ENCODE measurements around the gene DLG3.
"Not testable (repeated sequence)": the region's sequence is repeated elsewhere in the genome, so short reads cannot be mapped to it uniquely, and the experiment has no call there.

The DLG3 gene

DNA sequence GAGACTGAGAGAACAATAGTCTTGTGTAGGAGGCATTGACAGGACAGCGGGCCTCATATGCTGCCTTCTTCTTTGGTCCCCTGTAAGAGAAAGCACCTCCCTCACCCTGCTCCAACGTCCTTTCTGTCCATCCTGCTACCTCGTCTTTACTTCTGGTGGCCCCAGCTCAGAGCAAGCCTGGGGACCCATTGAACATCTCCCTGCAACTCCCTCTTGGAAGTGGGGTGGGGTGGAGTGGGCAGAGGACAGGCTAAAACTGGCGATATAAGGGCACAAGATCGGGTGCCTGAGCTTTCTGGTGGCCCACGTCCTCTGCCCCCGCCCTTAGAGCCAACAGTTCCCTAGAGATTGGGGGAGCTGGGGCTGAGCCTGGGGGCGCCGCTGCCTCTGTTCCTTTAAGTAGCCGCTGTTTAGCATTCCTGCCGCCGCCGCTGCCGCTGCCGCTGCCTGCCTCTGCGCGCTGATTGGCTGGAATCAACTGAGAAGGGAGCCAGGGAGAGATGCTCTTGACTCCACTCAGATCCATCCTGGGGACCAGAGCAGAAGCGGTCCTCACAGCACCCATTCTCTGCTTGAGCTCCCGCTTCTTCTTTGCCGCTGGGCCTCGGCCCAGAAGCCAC, at the start of gene DLG3:
DLG3 (plus strand) TSS at position 510 of the 620 bp plus-strand sequence. CDS start 367 bp downstream, outside the sequence.
- DNase-seq: no peak

DNA sequence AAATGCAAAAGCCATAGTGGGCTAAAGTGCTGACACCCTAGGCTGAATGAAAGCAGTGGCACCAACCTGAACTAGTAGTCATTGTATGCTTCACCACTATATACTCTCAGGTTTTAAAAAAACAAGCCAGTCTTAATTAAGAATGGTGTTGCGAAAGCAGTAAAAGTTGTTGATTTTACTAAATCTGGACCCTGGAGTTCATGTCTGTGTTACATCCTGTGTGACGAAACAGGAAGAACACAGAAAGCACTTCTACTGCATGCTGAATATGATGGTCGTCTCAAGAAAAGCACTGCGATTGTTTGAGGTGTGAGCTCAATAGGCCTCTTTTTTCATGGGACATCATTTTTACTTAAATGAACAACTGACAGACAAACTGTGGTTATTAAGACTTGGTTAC, 45.7 kb upstream of the DLG3 start:
- no peak for DNase-seq

DNA sequence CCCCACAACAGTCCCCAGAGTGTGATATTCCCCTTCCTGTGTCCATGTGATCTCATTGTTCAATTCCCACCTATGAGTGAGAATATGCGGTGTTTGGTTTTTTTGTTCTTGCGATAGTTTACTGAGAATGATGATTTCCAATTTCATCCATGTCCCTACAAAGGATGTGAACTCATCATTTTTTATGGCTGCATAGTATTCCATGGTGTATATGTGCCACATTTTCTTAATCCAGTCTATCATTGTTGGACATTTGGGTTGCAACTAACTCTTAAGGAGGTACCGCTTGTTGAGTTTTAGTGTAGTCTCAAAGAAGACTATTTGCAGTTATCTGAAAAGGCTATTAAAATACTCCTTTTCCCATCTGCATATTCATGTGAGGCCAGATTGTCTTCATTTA, 44.5 kb upstream of the DLG3 start:
- not testable (repeated sequence) for DNase-seq

DNA sequence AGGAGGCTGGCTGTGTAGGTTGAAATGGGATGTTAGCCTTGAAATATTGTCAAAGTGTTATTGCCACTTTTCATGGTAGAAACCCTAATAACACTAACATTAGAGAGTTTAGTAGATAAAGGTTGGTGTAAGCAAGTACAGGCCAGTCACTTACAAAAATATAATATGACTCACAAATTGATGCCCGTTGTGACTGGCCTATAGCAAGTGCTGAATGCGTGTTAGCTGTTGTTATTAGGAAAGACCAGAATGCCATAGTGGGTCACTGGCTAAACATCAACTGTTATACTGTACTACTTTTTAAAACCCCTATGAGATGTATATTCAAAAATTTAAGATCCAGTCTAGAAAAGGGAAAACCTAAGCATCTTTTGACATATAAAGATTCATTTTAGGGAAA, 41.9 kb upstream of the DLG3 start:
- no peak for DNase-seq

DNA sequence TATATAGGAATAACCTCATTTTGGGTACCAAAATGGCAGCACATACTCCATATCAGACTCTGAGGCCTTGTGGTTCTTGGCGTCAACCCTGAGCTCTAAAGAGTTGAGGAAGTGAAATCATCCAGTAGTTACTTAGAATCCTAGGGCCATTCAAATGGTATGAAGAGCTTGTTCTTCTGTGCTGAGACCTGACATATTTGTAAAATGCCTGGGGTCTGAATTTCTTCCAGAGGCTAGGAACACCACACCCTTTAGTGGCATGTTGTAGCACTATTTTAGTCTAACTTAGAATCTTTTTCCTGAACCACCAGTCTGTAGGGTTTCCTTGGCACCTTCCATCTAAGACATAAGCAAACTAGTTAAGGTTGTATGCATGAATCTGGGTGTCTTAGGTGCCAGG, 39.6 kb upstream of the DLG3 start:
- no peak for DNase-seq

DNA sequence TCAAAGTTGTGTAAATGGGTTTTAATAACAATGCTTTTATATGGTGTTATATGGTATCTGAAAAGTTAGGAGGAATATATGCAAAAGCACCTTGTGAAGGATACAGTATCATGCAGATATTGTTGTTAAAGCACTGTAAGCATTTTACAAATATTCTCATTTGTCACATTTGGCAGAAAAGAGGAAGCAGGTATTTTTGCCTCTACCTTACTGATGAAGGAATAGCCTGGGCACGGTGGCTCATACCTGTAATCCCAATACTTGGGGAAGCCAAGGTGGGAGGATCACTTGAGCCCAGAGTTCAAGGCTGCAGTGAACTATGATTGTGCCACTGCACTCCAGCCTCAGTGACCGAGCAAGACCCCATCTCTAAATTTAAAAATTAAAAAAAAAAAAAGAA, 33.7 kb upstream of the DLG3 start:
- no peak for DNase-seq

DNA sequence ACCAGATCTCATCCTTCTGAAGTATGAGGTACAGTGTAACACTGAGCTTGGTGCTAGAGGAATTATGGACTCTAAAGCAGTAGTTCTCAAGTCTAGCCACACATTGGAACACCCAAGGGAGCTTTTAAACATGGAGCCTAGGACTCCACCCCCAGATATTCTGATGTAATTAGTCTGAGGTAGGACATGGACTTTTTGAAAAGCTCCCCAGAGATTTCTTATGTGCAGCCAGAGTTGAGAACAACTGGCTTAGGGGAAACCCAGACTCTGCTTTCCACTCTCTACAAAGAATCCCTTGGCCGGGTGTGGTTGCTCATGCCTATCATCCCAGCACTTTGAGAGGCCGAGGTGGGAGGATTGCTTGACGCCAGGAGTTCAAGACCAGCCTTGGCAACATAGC, 33.2 kb upstream of the DLG3 start:
- DNase-seq: no peak

DNA sequence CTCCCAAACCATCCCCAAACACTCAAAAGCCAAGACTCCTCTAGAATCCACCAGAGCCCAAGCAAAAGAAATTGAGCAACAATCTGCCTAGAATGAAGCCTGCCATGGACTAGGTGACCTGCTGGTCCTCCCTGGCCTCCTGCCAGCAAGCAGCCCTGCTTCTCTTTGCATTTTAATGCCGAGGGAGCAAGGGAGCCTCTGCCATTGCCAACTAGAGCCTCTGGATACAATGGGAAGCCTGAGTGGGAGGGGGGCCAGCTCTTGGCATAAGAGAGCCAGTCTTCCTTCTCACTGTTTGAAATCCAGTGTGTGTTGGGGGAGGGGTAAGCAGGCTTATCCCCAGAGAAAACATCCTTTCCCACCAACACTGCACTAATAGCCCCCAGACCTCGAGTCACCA, 23.0 kb upstream of the DLG3 start:
- DNase-seq: no peak

DNA sequence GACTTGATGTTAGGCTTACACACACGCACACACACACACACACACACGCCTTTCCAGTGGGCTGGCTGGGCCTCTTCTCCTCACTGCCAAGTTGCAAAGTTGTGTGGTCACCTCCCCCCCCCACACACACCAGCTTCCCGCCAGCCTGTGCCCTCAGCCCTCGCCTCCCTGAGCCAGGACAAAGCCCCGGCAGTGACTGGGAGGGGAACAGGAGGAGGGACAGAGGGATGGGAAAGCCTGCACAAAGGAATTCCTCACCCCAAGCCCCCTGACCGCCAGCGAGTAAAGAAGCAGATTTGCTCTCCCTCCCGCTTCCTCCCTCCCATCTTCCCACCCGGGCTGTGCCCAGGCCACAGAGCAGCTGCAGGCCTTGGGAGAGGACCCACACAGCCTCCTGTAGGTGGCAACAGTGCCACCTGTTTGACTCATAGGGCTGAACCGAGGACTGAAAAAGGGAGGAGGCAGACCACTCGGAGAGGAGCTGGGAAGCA, 21.7 kb upstream of the DLG3 start, which contains the start of gene GDPD2:
GDPD2 (plus strand) TSS at position 464 of the 491 bp plus-strand sequence. CDS start 1,671 bp downstream, outside the sequence.
- DNase-seq: no peak

DNA sequence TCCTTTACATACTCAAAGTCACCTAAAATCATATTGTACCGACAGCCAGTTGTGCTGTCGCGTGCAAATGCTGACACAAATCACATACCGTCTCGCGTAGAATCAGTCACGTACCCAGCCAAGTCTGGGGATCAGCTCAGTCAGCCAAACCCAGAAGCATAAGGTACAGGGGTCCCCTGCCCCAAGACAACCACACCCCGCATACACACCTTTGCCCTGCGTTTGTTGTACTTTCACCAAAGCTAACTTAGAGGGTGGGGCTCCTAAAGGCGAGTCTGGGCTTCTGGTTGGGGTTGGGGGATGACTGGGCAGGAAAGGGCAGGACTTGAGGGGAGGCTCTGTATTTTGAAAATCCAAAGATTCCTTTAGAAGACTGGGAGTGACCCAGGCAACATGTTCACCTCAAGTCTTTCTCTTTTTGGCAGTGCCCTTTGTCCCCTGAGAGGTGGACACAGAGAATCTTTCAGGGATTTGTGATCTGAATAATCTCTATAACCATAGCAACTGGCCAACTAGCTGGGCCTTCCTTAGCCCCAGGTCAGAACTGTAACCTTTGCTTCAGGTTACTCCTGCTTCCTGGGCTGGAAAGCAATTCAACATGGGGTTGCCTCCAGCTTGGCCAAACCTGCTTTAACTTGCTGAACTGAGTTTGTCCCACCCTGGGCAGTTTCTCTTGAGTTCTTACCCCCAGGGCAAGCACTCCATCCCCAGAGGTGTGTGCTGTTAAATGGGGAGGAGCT, 20.5 kb upstream of the DLG3 start:
- no peak for DNase-seq

DNA sequence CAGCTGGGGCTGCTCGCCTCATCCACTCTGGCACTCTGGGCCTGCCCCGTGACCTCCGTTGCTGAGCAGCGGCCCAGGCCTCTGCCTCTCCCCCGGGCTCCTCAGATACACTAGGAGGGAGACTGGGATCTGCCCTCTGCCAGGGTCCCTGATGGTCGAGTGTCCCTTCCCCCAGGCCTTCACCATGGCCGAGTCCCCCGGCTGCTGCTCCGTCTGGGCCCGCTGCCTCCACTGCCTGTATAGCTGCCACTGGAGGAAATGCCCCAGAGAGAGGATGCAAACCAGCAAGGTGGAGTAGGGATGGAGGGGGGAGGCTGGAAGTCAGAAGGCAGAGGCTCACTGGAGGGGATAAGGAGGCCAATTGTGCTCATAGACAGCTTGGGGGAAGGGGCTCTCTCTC, 19.8 kb upstream of the DLG3 start:
- DNase-seq: no peak

DNA sequence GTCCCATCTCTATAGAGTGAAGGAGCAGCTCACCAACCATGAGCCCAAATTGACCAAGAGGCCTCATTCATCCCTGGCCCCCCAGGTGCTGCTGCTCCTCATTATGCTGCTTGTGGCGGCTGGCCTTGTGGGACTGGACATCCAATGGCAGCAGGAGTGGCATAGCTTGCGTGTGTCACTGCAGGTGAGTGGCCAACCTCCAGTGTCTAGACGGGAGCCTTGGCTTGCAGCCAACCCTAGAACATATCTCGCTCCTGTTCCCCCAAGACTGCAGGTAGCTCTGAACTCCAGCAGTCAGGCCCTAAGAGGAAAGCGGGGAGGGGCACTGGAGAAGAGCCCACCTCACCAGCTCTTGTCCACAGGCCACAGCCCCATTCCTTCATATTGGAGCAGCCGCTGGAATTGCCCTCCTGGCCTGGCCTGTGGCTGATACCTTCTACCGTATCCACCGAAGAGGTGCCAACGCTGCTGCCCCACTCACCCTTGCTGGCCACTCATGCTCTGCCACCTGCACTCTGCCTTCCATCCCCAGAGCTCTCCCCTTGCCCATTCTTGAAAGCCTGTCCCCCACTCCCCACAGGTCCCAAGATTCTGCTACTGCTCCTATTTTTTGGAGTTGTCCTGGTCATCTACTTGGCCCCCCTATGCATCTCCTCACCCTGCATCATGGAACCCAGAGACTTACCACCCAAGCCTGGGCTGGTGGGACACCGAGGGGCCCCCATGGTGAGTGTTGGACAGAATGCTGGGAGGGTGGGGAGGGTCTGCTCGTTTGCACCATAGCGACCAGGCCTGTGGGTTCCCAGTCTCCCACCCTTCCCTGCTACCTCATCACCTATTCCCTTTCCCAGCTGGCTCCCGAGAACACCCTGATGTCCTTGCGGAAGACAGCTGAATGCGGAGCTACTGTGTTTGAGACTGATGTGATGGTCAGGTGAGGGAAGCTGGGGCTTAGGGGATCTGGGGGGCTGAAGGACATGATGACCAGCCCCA, 18.1 kb upstream of the DLG3 start:
- no peak for DNase-seq

DNA sequence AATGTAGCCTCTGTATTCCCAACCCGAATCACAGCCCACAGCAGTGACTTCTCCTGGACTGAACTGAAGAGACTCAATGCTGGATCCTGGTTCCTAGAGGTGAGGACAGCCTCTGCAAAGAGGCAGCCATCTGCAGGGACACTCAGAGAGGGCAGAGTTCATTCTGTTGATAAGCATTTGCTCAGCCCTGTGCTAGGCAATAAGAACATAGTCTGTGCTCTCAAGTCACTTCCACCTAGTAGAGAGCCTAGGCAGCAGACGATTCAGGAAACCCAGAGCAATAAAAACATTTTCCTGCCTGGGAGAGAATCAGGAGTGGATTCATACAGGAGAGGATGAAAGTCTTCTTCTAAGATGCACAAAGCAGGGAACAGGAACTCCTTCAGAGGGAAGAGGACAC, 17.3 kb upstream of the DLG3 start:
- DNase-seq: no peak

DNA sequence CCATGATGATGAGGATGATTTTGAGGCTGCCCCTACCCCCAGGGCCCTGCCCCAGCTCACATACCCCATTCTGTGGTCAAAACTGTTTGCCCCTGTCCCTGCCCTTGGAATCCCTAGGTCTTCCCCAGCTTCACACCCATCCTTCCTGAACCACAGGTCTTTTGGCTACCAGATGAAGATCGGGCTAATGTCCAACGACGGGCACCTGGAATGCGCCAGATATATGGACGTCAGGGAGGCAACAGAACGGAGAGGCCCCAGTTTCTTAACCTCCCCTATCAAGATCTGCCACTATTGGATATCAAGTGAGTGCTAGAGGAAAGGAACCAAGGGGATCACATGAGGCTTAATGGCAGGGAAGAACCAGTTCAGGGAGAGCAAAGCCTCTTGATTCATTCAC, 14.9 kb upstream of the DLG3 start:
- DNase-seq: no peak

DNA sequence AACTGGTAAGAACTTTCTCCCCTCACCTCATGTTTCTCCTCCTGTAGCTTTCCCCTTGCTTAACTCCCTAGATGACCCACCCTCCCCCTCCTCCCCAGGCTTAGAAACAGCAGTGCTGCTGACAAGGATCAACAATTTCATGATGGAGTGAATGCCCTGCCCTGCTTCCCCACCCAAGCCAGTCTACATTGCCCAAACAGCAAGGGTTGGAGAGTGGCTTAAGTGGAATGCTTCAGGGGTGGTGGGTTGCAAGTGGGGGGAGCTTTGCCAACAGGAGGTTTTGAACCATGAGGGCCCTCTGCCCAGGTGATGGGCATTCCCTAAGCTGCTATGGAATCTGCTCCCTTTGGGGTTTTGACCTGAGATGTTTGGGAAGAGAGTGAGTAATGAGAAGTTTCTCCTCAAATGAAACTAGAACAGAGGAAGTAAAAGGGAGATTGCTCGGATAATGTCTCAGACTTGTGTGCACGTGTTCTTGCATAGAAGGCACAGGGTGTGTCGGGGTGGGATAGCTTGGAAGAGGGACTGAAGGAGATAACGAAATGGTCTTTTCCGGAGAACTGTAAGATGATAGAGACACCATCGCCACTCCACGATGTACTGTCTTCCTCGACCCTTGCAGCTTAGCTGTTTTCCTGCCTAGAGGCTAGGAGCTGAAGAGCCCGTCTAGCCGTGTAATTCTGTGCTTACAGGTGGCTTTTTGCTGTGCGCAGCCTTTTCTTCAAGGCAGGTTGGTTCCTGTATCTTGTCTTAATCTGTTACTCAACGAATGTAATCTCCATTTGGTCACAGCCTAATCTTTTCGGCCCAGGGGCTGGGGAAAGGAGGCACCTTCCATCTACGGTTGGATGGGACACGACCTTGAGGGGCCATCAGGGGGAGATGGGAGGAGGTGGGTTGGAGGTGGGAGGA, 11.4 kb upstream of the DLG3 start:
- no peak for DNase-seq

DNA sequence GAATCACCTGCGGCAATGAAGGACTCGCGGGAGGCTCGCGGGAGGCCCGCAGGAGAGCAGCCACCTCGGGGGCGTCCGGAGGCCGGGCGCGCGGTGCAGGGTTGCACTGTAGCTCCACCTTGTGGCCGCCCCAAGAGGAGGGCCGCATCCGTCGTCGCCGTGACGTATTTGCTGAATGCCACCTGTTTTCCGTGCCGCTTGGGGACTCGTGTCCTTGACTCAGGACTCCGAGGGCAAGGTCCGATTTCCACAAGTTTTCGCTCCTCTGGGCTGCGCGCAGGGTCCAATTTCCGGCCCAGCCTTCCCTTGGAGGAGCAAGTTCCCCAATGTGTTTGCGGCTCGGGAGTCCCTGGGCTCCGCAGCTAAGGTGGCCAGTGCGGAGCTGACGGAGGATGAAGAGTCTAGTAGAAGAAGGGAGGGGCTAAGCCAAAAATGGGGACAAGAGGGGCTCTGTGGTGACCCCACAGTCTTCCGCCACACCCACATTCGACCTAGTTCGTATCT, 10.7 kb upstream of the DLG3 start:
- peak; percentile 66 for DNase-seq

DNA sequence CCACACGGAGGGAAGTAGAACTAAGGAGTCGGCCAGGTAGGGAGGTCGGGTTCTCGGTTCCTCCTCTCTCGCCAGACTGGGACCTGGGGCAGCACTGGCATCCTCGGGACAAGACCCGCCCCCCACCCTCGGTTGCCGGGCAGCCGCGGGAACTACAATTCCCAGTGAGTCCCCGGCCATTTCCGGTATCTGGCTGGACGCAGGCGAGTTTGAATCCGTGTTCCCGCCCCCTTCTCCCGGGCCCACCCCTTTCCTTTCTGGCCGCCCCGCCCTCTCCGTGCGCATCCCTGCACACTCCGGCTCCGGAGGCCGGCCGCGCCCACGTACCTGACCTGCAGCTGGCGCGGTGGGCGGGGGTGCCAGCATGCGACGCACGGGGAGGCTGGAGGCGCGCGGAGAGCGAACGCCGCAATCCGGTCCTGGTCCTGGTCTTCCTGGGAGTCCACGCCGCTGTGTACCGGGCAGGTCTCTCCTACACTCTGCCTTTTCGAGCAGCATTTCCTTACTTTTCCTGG, 10.2 kb upstream of the DLG3 start:
- DNase-seq: peak; percentile 49

DNA sequence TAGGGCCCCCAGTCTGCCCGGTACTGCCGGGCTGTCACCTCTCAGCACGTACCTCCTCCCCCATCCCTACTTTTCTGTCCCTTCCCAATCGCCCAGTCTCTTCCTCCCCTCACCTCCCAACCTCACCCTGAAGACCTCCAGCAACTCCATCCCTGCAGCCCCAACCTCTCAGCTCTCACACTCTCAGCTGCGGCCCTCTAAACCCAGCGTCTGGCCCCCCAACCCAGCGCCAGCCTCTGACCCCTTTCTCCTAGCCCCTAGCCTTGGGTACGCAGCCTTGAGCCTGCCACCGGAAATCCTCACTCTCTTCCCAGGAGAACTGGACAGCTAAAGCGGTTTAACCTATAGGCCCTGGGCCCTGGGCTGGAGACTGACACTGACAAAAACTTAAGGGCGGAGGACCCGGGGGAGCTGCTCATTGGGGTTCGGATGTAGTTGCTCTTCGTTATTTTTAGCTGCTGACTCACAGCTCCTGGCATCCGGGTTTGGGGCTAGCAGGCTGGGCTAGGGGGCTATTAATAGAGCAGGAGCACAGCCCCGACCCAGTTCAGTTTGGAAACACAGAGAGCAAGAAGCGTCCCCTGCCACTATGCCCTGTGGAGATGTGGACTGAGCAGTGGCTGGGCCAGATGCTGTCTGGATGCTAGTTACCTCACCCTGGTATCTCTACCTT, 9.6 kb upstream of the DLG3 start:
- DNase-seq: no peak

DNA sequence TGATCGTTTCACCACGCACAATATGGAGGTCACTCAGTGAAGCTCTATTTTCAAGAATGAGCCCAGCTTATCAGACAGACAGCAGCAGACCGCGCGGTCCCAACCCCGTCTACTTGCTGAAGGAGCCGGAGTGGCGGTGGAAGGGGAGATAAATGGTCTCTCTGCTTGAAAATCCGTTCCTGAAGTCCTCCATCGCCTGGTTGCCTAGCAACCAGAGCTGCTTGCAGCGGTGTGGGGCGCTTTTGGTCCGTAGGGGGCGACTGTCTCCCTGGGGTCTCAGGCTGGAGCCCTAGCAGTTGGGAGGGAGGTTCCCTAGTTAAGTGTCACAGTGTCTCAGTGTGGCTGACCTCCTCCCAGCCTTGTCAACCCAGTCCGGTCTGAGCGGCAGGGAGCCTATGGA, 8.3 kb upstream of the DLG3 start:
- DNase-seq: no peak

DNA sequence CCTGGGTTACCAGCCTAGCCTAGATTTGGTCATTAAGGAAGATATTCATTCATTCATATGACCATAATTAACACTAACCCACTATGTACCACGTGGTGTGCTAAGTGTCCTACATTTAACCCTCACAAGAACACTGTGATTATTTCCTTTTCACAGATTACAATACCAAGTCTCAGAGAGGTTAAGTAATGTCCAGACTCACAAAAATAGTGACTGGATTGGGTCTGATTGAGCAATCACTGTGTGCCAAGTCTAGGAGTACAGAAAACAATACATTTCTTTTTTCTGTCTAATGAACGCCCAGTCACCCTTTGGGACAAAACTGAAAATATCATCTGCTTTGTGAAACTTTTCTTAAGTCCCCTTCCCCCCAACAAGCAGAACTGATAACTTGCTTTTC, 7.6 kb upstream of the DLG3 start:
- DNase-seq: no peak

Measured in activated gamma-delta T cell treated with Interleukin-2 at 50 U/mL for 16 hours (primary cell).